K562 (cell line): ENCODE data around the gene CCDC47. TPM values are rescaled to one million over a fixed set of nuclear protein-coding genes. Genes with fewer than 3 reads are reported as not detected.

Experiments
- C11orf30 ChIP-seq: fragments of 450-650 bp; IDR thresholded peaks from 2 replicates; pipeline ENCODE4 v1.6.1; 2016; ENCODE audit warnings: low read depth, mild to moderate bottlenecking
- EZH2 ChIP-seq: IDR thresholded peaks from 2 replicates; pipeline ENCODE4 v1.6.1; 2012; ENCODE audit warnings: low read depth, mild to moderate bottlenecking, inconsistent platforms, low read length, borderline replicate concordance
- GTF3C2 ChIP-seq: IDR thresholded peaks from 3 replicates; pipeline ENCODE4 v1.6.1; 2011; ENCODE audit warnings: borderline replicate concordance, mild to moderate bottlenecking, moderate library complexity; ENCODE audit not compliant: insufficient read length; ENCODE audit errors: extremely low read depth
- JUN ChIP-seq, 2 experiments: sonication (generic) in 1 of 2; formaldehyde crosslinking in 1 of 2; IDR thresholded peaks; 2 replicates each; pipeline versions ENCODE4 v1.6.1 to v1.8.0; 2012 to 2022; ENCODE audit warnings: borderline replicate concordance in 2 of 2, mild to moderate bottlenecking in 2 of 2, improper control_type of control experiment in 1 of 2, low read depth in 1 of 2, low read length in 1 of 2, missing genetic modification reagents in 1 of 2
- MAFK ChIP-seq: IDR thresholded peaks from 2 replicates; pipeline ENCODE4 v1.6.1; 2011; ENCODE audit warnings: low read length, improper control_type of control experiment
- MCM2 ChIP-seq: fragments of 450-650 bp; IDR thresholded peaks from 2 replicates; pipeline ENCODE4 v1.6.1; 2017; ENCODE audit warnings: low read depth, mild to moderate bottlenecking
- MIER1 ChIP-seq: fragments of 450-650 bp; IDR thresholded peaks from 2 replicates; pipeline ENCODE4 v1.6.1; 2016; ENCODE audit warnings: antibody characterized with exemption, mild to moderate bottlenecking, low read depth
- NBN ChIP-seq: fragments of 450-650 bp; IDR thresholded peaks from 2 replicates; pipeline ENCODE4 v1.6.1; 2016; ENCODE audit warnings: low read depth, mild to moderate bottlenecking
- OTX1 ChIP-seq: fragments of 450-650 bp; formaldehyde crosslinking; IDR thresholded peaks from 2 replicates; pipeline ENCODE4 v1.4.0; 2022; ENCODE audit warnings: mild to moderate bottlenecking
- PML ChIP-seq: IDR thresholded peaks from 2 replicates; pipeline ENCODE4 v1.6.1; 2012; ENCODE audit warnings: low read length, inconsistent platforms
- RFX5 ChIP-seq: IDR thresholded peaks from 2 replicates; pipeline ENCODE4 v1.6.1; 2011; ENCODE audit warnings: low read depth, mild to moderate bottlenecking, improper control_type of control experiment, low read length
- SIN3B ChIP-seq: fragments of 450-650 bp; IDR thresholded peaks from 2 replicates; pipeline ENCODE4 v1.6.1; 2017; ENCODE audit warnings: low read depth, mild to moderate bottlenecking, moderate library complexity
- SRSF9 ChIP-seq: fragments of 200-400 bp; formaldehyde crosslinking; IDR thresholded peaks from 2 replicates; pipeline ENCODE4 v1.6.1; 2017; ENCODE audit warnings: low read depth, low read length, borderline replicate concordance
- TSC22D4 ChIP-seq: fragments of 450-650 bp; IDR thresholded peaks from 2 replicates; pipeline ENCODE4 v1.6.1; 2016; ENCODE audit warnings: missing genetic modification characterization, missing biosample characterization, control low read depth
- ZNF124 ChIP-seq: sonication (generic); formaldehyde crosslinking; IDR thresholded peaks from 2 replicates; pipeline ENCODE4 v1.8.1; 2022; ENCODE audit warnings: missing genetic modification reagents
- ZNF324 ChIP-seq: fragments of 250-450 bp; sonication (Bioruptor Pico); IDR thresholded peaks from 2 replicates; pipeline ENCODE4 v1.4.0; 2020; ENCODE audit warnings: mild to moderate bottlenecking
- ZNF699 ChIP-seq: fragments of 250-450 bp; sonication (Bioruptor Pico); IDR thresholded peaks from 2 replicates; pipeline ENCODE4 v1.8.0; 2021; ENCODE audit warnings: mild to moderate bottlenecking, moderate library complexity; ENCODE audit not compliant: insufficient replicate concordance
- ZNF717 ChIP-seq: fragments of 250-450 bp; sonication (Bioruptor Pico); IDR thresholded peaks from 2 replicates; pipeline ENCODE4 v1.5.0; 2021
- polyA plus RNA-seq, 8 experiments: library from polyadenylated mRNA; depleted of rRNA in 4 of 8; stranded (reverse) in 5 of 8; unstranded in 3 of 8; fragments of >200 nt; fragmentation: Nextera tagmentation in 2 of 8; fragmentation: Illumina TruSeq in 1 of 8; extraction: Ambion mirVana in 2 of 8; extraction: Trizol in 1 of 8; gene quantifications; 2 replicates each; pipeline versions ENCODE4 v1.2.1 to v1.2.3, GENCODE V29; 2011 to 2014; ENCODE audit warnings: inconsistent platforms in 1 of 8, missing spikeins in 1 of 8
- total RNA-seq, 7 experiments: library from RNA; depleted of rRNA in 6 of 7; stranded (reverse); fragments of >200 nt in 6 of 7; fragmentation: Illumina TruSeq in 2 of 7; extraction: Trizol in 2 of 7; gene quantifications; 2 replicates each; pipeline versions ENCODE4 v1.2.1 to v1.2.3, GENCODE V29; 2011 to 2021; ENCODE audit warnings: low replicate concordance in 1 of 7
- TF ChIP-seq, protein P1 (sequence below): sonication (generic); formaldehyde crosslinking; IDR thresholded peaks from 2 replicates; pipeline ENCODE4 v1.8.0; 2023; ENCODE audit warnings: missing genetic modification reagents, mild to moderate bottlenecking, borderline replicate concordance
- TF ChIP-seq, protein P2 (sequence below): fragments of 250-450 bp; sonication (Bioruptor Pico); IDR thresholded peaks from 2 replicates; pipeline ENCODE4 v1.8.0; 2021; ENCODE audit warnings: moderate library complexity, mild to moderate bottlenecking, inconsistent platforms

The CCDC47 gene
- total and polyA plus RNA-seq, 9 of the 15 experiments (the other 6 are each of a cell fraction or from before 2014, with no cell fraction given), result 15.5 to 162 (median 122) TPM

GRCh38 chr17:63773272-63774140, at the start of gene CCDC47 (continued):
- TF ChIP-seq, protein P1, sequence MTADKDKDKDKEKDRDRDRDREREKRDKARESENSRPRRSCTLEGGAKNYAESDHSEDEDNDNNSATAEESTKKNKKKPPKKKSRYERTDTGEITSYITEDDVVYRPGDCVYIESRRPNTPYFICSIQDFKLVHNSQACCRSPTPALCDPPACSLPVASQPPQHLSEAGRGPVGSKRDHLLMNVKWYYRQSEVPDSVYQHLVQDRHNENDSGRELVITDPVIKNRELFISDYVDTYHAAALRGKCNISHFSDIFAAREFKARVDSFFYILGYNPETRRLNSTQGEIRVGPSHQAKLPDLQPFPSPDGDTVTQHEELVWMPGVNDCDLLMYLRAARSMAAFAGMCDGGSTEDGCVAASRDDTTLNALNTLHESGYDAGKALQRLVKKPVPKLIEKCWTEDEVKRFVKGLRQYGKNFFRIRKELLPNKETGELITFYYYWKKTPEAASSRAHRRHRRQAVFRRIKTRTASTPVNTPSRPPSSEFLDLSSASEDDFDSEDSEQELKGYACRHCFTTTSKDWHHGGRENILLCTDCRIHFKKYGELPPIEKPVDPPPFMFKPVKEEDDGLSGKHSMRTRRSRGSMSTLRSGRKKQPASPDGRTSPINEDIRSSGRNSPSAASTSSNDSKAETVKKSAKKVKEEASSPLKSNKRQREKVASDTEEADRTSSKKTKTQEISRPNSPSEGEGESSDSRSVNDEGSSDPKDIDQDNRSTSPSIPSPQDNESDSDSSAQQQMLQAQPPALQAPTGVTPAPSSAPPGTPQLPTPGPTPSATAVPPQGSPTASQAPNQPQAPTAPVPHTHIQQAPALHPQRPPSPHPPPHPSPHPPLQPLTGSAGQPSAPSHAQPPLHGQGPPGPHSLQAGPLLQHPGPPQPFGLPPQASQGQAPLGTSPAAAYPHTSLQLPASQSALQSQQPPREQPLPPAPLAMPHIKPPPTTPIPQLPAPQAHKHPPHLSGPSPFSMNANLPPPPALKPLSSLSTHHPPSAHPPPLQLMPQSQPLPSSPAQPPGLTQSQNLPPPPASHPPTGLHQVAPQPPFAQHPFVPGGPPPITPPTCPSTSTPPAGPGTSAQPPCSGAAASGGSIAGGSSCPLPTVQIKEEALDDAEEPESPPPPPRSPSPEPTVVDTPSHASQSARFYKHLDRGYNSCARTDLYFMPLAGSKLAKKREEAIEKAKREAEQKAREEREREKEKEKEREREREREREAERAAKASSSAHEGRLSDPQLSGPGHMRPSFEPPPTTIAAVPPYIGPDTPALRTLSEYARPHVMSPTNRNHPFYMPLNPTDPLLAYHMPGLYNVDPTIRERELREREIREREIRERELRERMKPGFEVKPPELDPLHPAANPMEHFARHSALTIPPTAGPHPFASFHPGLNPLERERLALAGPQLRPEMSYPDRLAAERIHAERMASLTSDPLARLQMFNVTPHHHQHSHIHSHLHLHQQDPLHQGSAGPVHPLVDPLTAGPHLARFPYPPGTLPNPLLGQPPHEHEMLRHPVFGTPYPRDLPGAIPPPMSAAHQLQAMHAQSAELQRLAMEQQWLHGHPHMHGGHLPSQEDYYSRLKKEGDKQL (CRISPR knock-in tag), result 0 out of 2 replicates have a peak, but pooled peaks have one; percentile 13
- peak; percentile 88 for TF ChIP-seq JUN (IDR thresholded peaks at IDR 0.05; ENCODE audit: borderline replicate concordance, low read depth, low read length)
- TF ChIP-seq JUN (CRISPR knock-in tag; IDR thresholded peaks at IDR 0.05; ENCODE audit: borderline replicate concordance), result peak; percentile 93
- no peak for TF ChIP-seq ZNF124 (CRISPR knock-in tag)
- no peak for TF ChIP-seq MCM2
- TF ChIP-seq OTX1 (CRISPR knock-in tag), result peak; percentile 90
- TF ChIP-seq, protein P2, sequence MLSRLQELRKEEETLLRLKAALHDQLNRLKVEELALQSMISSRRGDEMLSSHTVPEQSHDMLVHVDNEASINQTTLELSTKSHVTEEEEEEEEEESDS (CRISPR knock-in tag), result no peak
- peak; percentile 64 for TF ChIP-seq C11orf30
- peak; percentile 29; the same call in 1 of the 2 replicates for TF ChIP-seq ZNF324
- peak; percentile 51; the same call in 1 of the 2 replicates for TF ChIP-seq SIN3B
- no peak for TF ChIP-seq GTF3C2
- 0 out of 2 replicates have a peak, but pooled peaks have one; percentile 19 for TF ChIP-seq MAFK
- no peak for TF ChIP-seq ZNF699 (CRISPR knock-in tag)
- TF ChIP-seq TSC22D4 (tag), result no peak
- TF ChIP-seq NBN, result peak; percentile 95
- TF ChIP-seq RFX5, result peak; percentile 46; the same call in 1 of the 2 replicates
- peak; percentile 57; the same call in 1 of the 2 replicates for TF ChIP-seq PML
- no peak for TF ChIP-seq EZH2
- no peak for TF ChIP-seq SRSF9
- no peak for TF ChIP-seq MIER1
- TF ChIP-seq ZNF717 (CRISPR knock-in tag), result no peak
